HG02852 (cell line): ENCODE measurements around the gene EPS8.

Experiments
- ATAC-seq: cut with Tn5 transposase; IDR thresholded peaks from one replicate; pipeline ENCODE4 v1.9.1; 2021; ENCODE audit warnings: mild to moderate bottlenecking, moderate library complexity; ENCODE audit not compliant: unreplicated experiment

Gene EPS8

GRCh38 chr12:15580431-15580830, 208.8 kb downstream of the EPS8 start:
- ATAC-seq, result no peak

- ATAC-seq, result no peak
These were observed 213.3 kb downstream of the EPS8 start for GRCh38 chr12:15575671-15576541.

- no peak for ATAC-seq
These were observed 214.8 kb downstream of the EPS8 start for GRCh38 chr12:15574353-15574752.
